Esophagus muscularis mucosa (tissue), 4 donors: ENCODE results near the gene IGFBP1. TPM values are rescaled to one million over a fixed set of nuclear protein-coding genes. Genes with fewer than 3 reads are reported as not detected.

ENCODE experiments used
- DNase-seq: peaks from one replicate; pipeline ENCODE4 v3.0.0-alpha.2; 2017; ENCODE audit errors: extremely low spot score
- H3K27ac ChIP-seq, 4 donors: fragments of 200-600 bp; sonication (generic); replicated peaks in 1 of 4; 1 replicate in 3 of 4; 2 replicates in 1 of 4; pipeline ENCODE4 v1.5.1; 2016 to 2019; ENCODE audit warnings: mild to moderate bottlenecking in 1 of 4
- H3K27me3 ChIP-seq, 4 donors: fragments of 200-600 bp; sonication (generic); one replicate each; pipeline versions ENCODE4 v1.5.1 to v1.6.0; 2016 to 2019
- H3K36me3 ChIP-seq, 4 donors: fragments of 200-600 bp; sonication (generic); one replicate each; pipeline ENCODE4 v1.5.1; 2016 to 2019
- H3K4me1 ChIP-seq, 4 donors: fragments of 200-600 bp; sonication (generic); one replicate each; pipeline ENCODE4 v1.5.1; 2016 to 2019
- H3K4me3 ChIP-seq, 4 donors: fragments of 200-600 bp; sonication (generic); 1 replicate in 2 of 4; 2 replicates in 2 of 4; pipeline ENCODE4 v1.5.1; 2016 to 2019; ENCODE audit warnings: mild to moderate bottlenecking in 4 of 4, moderate library complexity in 1 of 4
- H3K9me3 ChIP-seq, 4 donors: fragments of 200-600 bp; sonication (generic); 1 replicate in 3 of 4; 2 replicates in 1 of 4; pipeline ENCODE4 v1.5.1; 2016 to 2019
- CTCF ChIP-seq, 3 experiments: fragments of 200-600 bp in 2 of 3; fragments of 450-650 bp in 1 of 3; sonication (generic) in 2 of 3; IDR thresholded peaks; one replicate each; pipeline ENCODE4 v1.5.1; 2017 to 2019; ENCODE audit warnings: antibody characterized with exemption in 3 of 3, mild to moderate bottlenecking in 2 of 3, moderate library complexity in 1 of 3
- EP300 ChIP-seq: sonication (generic); formaldehyde crosslinking; IDR thresholded peaks from one replicate; pipeline ENCODE4 v1.6.1; 2017; ENCODE audit warnings: antibody characterized with exemption
- POLR2A ChIP-seq: fragments of 450-650 bp; IDR thresholded peaks from one replicate; pipeline ENCODE4 v1.6.1; 2017; ENCODE audit warnings: antibody characterized with exemption, moderate library complexity, mild to moderate bottlenecking, low read depth
- POLR2AphosphoS5 ChIP-seq, 2 donors: sonication (generic); formaldehyde crosslinking; IDR thresholded peaks; one replicate each; pipeline ENCODE4 v1.6.1; 2017; ENCODE audit warnings: antibody characterized with exemption in 2 of 2
- WGBS: methylation state at CpG from one replicate; pipeline ENCODE4 v1.1.5; 2018; 5-methylcytosine and 5-hydroxymethylcytosine counted together
- intact Hi-C: fragments of 100-400 bp; cut with DNase I; formaldehyde crosslinking; loops from one replicate; pipeline ENCODE4 v1.15.1; 2023
- small RNA-seq, 3 donors: library from RNA; depleted of rRNA; stranded (forward); fragments of <200 nt; gene quantifications; one replicate each; pipeline ENCODE3, GENCODE V24; 2016
- total RNA-seq, 4 donors: library from RNA; depleted of rRNA; stranded (reverse); fragments of >200 nt; gene quantifications; one replicate each; pipeline versions ENCODE4 v1.1.0 to v1.2.1, GENCODE V29; 2016

IGFBP1 gene
- total RNA-seq, 4 donors from 2014 or later = not detected

GRCh38 chr7:45940939-45941338, 52.7 kb downstream of the IGFBP1 start:
- H3K9me3 ChIP-seq = no peaks in the 10 kb centered on the region
- no peak overlapping the region for H3K27ac ChIP-seq
- no peak for DNase-seq
- intact Hi-C loops = no loop called here
- no peak overlapping the region for H3K4me3 ChIP-seq
- no peaks in the 10 kb centered on the region for H3K36me3 ChIP-seq
- no peak for TF ChIP-seq EP300
- no peak for TF ChIP-seq CTCF (IDR thresholded peaks at IDR 0.05)
- no peak for TF ChIP-seq POLR2AphosphoS5 (IDR thresholded peaks at IDR 0.05)
- no peak for TF ChIP-seq POLR2A
- no peaks in the 10 kb centered on the region for H3K4me1 ChIP-seq
- H3K27me3 ChIP-seq = no peaks in the 10 kb centered on the region
- 69% methylated on average over 7 of the region's 7 CpGs for WGBS

Small RNAs within 50 kb of the gene (small RNA-seq; reads per million reads assigned to genes)
- gene RNU6-326P = 0 reads per million in 3 donors

Other genes starting within 250 kb of the IGFBP1 start
- not detected for gene CCDC201, start 15.4 kb upstream of the IGFBP1 start, total RNA-seq
- gene IGFBP3, start 32.8 kb downstream of the IGFBP1 start, total RNA-seq = 100 to 1,000 TPM in 2 of 4 donors, 10 to 100 TPM in 2; 60.6 to 187 (median 104) TPM